SK-N-MC (cell line): ENCODE data around the gene RNF166.

Experiments
- EZH2 ChIP-seq: fragments of 200-600 bp; sonication (generic); IDR thresholded peaks from one replicate; pipeline ENCODE4 v1.6.1; 2017; ENCODE audit warnings: antibody characterized with exemption
- FOXP2 ChIP-seq: optimal IDR thresholded peaks from 2 replicates; pipeline ENCODE3; 2011; ENCODE audit warnings: mild to moderate bottlenecking, moderate library complexity; ENCODE audit not compliant: insufficient read depth; ENCODE audit errors: extremely low read length, control extremely low read depth
- POLR2AphosphoS5 ChIP-seq: IDR thresholded peaks from 2 replicates; pipeline ENCODE4 v1.6.1; 2012; ENCODE audit warnings: mild to moderate bottlenecking, low read depth, low read length, borderline replicate concordance

GRCh38 chr16:88725609-88726407 lies 19.6 kb upstream of the RNF166 start:
- TF ChIP-seq POLR2AphosphoS5 (no peak), EZH2 (no peak), FOXP2 (no peak)
